ENCODE data around the gene SYT1.

SYT1 gene

DNA sequence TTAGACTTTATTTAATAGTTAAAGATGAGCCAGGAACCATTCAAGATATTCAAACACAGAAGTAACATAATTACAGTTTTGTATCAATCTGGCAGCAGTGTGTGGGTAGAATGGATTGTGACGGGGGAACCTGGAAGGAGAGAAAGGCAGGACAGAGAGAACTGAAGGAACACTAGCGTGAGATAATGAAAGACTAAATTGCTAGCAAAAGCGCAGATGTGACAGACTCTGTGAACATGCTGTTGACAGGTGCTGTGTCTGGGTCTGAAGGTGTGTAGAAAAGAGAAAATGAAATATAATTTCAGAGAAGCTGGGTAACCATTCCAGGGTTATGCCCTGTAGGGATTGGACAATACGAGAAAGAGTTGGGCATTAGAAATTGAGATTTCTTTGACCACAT, 372.3 kb downstream of the SYT1 start:
- DNase-seq: no peak

- no peak for DNase-seq
Observed at GRCh38 chr12:79238246-79238645, 373.7 kb downstream of the SYT1 start.

- no peak for DNase-seq
Observed at GRCh38 chr12:79247494-79247893, 382.9 kb downstream of the SYT1 start.

DNA sequence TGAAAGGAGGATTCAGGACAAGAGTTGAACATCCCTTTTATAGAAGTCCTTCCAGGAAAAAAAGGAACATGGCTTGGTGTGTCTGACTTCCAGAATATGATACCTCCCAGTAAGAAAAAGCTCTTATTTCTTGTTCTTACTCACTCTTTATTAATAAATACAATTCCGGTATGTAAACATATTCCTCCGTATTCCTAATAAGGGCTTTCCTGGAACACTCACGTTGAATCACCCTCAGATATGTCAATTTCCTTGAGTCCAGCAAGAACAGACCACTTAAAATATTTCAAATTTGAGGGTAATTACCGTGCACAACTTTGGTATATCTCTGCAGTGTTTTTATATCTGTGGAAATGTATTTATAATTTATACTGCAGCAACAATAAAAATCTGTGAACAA, 385.6 kb downstream of the SYT1 start:
- no peak for DNase-seq

- no peak for DNase-seq
Observed at GRCh38 chr12:79250960-79251755, 386.6 kb downstream of the SYT1 start.

DNA sequence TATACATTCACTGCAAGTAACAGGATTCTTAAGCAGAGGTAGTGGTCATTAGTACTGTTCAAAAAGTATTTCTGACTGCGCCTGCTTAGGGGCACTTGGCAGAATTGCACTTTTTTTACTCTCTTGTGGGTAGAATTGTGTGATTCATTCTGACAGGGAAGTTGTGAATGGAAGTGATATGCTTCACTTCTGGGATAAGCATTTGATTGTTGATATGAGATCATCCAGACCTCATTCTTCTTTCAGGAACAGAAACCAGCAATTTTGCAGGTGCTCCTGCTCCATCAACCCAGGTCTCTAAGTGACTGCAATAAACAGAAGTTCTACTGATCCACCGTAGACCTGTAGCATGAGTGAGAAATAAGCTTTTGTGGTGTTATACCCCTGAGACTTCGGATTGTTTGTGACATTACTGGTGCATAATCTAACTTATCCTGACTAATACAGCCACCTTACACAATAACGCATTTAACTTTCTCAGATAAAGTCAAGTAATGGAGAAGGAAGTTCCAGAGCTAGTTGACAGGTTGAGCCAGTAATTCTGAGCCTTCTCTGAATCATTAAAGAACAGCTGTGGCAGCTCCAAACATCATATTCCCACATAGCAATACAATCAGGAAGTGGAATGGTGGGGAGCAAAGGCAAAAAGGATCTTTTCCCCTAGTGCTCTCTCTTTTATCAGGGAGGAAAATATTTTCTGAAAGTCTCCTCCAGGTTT, 387.9 kb downstream of the SYT1 start:
- DNase-seq: no peak

- DNase-seq: no peak
Observed at GRCh38 chr12:79255288-79255687, 390.7 kb downstream of the SYT1 start.

GRCh38 chr12:79260923-79261322, 396.3 kb downstream of the SYT1 start:
- no peak for DNase-seq

- DNase-seq: no peak
Observed at GRCh38 chr12:79262938-79263337, 398.4 kb downstream of the SYT1 start.

DNA sequence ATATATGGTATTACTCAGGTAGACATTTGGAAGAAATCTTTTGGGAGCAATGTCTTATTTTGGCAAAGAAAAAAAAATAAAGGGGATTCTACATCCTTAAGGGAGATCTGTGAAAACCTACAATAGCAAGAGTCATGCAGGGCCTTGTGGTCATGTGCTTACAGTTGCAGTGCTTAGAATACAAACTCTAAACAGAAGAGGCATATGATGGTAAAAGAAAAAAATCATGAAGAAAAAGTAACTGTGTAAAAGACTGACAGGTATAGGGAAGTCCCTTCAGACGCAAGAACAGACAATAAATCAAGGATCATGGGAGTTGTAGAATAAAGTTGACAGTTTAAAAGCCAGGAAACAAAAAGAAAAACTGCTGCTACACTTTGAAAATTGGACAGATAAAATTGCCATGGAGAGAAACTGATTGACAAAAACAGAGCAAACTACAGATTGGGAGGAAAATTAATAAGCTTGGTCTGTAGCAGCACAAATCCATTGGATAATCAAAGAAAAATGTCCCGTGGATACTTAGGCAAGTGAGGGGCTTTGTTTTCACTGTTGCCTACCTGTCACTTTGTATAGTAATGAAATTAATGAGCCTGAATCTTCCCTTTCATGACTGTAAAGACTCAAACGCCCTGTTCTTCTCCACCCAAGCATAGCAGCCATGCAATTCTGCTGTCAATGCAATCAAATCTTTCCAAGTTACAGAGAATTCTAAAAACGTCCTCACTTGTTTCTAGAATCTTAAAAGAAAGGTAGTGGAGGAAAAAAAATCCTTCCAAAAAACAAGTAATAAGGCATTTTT, 402.0 kb downstream of the SYT1 start:
- DNase-seq: no peak

DNA sequence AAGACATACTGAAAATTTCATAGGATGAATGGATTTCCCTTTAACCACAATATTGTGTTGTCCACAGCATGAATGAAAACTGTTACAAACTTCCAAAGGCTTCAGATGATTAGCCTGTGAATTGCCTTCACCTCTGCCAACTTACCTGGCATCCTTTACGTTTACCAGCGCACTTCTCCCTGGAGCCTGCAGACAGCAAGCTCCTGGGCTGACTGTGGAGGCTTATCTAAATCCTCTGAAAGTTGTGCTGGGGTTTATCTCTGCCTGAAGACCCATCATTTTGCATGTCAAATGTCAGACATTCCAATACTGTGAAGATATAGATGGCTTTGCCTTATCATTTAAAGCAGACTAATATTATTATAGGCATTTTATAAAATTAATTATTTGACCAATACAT, 403.0 kb downstream of the SYT1 start:
- DNase-seq: no peak

DNA sequence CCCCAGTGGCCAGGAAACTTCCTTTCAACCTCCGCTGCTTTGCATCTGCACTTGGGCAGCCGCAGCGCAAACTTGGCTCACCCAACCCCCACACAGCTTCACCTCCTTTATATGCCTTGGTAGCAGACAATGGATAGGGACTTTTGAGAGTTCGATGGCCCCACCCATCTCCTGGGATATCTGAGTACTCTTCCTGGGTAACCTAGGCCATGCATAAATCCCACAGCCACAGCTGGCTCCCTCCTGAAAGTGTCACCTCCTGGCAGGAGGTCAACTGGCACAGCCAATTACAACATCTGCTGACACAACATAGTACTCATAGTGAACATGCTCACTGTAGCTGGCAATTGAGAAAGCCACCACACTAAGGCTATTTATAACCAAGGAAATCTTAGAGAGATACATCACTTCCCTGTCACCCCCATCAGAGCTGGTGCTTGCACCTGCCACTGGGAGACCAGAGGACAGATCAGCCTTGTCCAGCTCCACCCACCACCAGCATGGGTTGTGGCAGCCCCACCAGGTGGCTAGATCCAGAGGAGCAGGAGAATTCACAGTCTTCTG, 410.0 kb downstream of the SYT1 start:
- DNase-seq: no peak

DNA sequence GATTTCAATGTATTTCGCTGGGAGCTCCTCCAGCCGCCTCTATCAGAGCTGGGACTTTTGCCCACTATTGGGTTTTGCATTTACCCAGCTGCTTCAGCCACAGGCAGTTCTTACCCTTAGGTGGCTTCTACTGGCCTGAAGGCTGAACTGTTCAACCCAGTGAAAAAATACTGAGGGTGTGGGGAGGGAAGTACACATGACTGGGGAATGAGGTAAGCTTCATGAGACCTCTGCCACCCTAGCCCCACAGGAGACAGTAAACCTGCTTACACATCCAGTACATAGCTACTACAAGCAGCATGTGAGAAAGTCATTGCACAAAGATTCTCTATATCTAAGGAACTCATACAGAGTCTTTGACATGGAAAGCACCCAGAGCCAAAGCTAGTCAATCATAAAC, 411.1 kb downstream of the SYT1 start:
- DNase-seq: no peak

- DNase-seq: no peak
Observed at GRCh38 chr12:79283364-79283763, 418.8 kb downstream of the SYT1 start.

DNA sequence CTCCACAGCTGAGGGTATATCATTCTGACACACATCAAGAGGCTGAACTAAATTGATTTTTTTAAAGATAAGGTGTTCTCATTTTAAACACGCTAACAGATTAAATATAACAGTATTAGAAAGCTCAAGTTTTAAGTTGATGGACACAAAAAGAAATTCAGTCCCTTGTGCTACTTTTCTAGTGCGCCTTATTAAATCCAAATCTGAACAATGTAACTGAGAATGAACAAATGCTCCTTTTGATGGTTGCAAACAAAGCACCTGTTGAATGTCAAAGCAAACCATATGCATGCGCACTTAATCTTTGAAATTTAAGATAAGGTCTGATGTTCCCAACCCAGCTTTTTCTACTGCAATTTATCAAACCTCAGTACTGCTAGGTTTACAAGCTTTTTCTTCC, 424.3 kb downstream of the SYT1 start:
- no peak for DNase-seq

DNA sequence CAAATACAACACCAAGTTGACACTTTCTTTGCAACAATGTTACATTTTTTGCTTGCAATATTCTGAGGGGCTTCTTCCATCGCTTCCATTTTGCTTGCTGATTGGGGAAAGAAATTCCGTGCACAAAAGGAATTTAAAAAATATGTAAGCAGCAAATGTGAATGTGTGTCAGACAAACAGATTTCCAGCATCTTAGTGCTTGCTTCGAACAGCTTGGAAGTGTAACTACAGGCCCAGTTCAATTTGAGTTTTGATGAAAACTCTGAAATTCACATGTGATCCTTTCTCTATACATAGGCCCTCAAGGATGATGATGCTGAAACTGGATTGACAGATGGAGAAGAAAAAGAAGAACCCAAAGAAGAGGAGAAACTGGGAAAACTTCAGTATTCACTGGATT, 427.1 kb downstream of the SYT1 start:
- no peak for DNase-seq

DNA sequence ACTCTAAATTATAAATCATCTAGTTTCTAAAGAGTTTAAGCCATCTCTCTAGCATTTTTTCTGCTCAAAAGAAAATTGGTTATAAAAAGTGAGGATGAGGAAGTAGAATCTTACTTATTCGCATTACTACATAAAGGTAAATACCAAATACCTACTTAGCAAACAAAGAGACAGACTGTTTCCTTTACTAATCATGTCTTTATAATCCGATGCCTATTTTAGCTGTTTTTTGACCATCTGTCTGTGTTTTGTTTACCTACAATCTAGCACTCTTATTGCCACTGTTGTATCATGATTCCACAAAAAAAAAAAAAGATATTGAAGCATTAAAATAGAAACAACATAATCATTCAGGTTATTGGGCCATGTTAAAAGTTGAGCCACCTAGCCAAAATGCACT, 430.0 kb downstream of the SYT1 start:
- no peak for DNase-seq

GRCh38 chr12:79295572-79295971, 431.0 kb downstream of the SYT1 start:
- no peak for DNase-seq

DNA sequence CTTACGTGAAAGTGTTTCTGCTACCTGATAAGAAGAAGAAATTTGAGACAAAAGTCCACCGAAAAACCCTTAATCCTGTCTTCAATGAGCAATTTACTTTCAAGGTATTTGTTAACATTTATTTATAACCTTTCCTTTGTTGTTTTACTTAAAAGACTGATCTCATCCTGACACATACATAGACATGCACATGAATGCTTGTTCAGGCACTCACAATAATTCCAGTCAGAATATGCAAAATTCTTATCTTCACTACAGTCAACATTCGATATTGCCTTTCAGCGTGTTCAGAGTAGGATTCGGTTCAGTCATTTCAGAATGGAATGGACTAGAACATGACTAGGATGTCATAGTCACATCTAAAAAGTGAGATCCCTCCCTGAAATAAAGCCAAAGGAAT, 431.6 kb downstream of the SYT1 start:
- no peak for DNase-seq

GRCh38 chr12:79296871-79297270, 432.3 kb downstream of the SYT1 start:
- no peak for DNase-seq

DNA sequence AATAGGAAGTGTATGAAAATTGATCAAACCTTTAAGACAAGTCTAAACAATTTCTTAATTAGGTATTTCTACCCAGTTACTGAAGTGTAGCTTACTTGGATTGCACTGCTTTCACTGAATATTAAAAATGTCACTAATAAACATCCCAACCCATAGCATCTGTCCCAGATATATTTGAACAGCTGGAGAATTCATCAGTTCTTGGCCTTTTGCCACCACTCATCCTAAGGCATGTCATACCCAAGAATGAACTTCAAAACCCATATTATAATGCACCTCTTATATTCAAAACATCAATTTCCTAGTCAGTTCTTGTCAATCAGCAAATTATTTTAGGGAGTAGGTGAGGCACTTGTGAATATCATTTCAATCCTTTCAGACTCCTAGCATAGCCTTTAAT, 433.9 kb downstream of the SYT1 start:
- DNase-seq: no peak

GRCh38 chr12:79299447-79300198, 435.0 kb downstream of the SYT1 start:
- DNase-seq: no peak

- no peak for DNase-seq
Observed at GRCh38 chr12:79300199-79300568, 435.6 kb downstream of the SYT1 start.

Data from stimulated activated CD4-positive, alpha-beta T cell treated with anti-CD3 and anti-CD28 coated beads, Interleukin-12 subunit alpha, Interleukin-12 subunit beta, amount 100 ng/mL, for 4 hours (primary cell).